HG03457 (cell line): ENCODE data around the gene NAB2.

Source experiments
- ATAC-seq: cut with Tn5 transposase; IDR thresholded peaks from one replicate; pipeline ENCODE4 v1.9.1; 2021; ENCODE audit warnings: moderate number of reproducible peaks; ENCODE audit not compliant: unreplicated experiment

NAB2 gene

DNA sequence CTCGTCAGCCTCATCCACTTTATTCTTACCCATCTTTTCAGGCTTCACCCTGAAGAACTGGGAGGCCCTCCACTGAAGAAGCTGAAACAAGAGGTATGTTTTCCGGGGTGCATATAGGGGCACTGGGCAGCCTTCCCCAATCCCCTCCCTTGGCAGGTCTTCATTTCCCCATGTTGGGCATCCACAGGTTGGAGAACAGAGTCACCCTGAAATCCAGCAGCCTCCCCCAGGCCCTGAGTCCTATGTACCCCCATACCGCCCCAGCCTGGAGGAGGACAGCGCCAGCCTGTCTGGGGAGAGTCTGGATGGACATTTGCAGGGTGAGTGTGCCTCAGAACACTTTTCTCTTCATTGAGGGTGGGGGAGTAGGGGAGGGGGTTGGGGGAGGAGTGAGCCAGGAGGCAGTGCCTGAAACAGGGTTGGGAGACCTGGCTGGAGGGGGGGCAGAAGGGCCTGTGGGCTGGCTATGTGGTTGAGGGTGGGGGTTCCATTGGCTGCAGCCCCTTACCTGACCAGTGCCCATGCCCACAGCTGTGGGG is 4.0 kb downstream of the NAB2 start:
- no peak for ATAC-seq

DNA sequence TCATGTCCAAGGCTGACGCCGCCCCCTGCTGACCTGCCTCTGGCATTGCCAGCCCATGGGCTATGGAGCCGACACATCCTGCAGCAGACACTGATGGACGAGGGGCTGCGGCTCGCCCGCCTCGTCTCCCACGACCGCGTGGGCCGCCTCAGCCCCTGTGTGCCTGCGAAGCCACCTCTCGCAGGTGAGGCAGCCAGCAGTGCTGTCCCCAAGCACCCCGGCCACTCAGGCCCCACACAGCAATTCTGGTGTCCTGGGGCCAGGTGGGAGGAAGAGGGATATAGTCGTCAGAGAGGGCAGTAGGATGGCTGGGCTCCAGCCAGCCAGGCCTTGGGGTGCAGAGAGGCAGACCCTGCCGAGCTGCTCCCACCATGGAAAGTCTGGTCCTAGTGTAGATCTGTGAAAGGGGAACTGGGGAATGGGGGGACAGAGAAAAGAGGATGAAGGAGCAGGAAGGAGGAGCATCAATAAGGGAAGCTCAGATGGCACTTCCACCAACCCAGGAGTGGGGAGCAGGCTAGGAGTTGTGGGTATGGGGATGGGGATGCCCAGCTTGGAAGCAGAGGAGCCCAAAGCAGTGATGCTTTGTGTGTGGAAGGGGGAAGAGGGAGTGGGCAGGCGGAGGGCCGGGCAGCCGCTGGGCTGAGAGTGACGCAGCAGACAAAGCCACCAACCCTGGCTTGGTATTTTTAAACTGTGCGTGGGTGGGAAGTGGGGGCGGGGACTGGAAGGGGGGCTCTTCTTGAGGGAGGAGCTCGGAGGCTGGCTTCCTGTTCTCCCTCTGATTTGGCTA is 4.7 kb downstream of the NAB2 start:
- ATAC-seq = no peak

DNA sequence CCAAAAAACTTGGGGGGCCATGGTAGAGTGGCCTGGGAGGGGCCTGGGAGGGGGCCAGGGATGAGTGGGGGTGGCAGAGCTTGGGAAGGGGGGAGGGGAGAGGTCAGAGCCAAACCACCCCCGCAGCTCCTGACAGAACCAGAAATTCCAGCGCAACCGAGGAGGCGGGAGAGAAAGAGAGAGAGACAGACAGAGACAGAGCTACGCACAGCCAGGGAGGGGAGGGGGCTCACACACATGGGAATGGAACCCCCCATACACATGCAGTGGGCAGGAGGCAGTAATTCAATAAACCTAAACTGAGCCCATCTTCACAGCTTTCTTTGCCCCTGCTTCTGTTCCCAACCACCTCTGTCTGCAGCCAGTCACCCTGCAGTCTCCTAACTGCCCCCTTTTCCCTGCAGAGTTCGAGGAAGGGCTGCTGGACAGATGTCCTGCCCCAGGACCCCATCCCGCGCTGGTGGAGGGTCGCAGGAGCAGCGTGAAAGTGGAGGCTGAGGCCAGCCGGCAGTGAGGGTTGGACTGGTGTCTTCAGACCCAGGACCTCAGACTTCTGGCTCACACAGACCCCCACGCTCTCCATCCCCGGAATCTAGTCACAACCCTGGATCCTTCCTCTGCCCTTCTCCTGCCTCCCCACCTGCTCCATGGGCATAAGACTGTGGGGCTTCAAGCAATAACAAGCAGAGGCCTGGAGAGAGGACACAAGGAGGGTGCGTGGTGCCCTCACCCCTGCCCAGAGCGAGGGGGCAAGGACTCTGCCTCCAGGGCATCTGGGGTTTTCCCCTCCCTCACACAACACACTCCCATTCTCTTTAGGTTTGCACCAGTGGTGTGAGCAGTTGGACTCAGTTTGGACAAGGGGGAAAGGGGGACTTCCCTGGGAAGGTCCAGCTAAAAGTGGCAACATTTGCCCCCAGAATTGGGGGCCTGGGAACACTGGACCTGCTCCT is 5.6 kb downstream of the NAB2 start:
- ATAC-seq = no peak

DNA sequence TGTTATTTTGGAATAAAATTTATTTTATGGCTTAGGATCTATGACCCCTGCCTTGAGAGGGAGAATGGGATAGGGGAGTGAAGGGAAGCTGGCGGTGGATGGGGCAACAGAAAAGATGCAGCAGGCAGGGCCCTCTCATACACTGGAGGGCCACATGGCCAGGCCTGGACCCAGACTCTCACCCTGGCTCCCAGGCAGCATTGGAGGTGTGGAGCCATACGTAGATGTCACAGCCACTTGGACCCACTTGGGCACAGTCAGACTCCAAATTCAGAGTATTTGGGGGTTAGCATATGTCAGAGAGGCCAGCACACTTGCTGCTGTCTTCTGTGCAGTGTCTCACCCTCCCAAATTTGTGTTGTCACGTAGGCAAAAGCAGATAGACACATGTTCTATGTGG is 6.5 kb downstream of the NAB2 start:
- ATAC-seq = no peak

DNA sequence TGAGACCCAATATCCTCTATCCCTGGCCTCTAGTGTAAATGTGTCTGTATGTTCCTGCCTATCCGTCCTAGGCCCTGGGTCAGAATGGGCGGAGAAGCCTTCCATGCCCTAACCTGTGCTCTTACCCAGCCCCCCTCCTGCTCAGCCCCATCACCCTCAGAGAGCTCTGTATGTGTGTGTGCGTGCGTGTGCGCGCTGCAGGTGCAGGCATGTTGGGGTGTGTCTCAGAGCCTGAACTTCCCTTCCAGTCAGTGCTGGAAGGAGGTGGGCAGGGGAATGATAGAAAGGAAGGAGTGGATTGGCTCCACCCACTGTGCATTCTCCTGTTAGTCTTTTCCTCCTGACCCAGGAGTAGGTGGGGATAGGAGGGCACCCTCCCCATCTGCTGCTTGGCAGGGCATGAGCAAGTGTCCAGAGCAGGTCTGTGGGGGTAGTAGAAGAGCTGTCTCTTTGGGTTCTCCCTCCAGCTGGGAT is 7.2 kb downstream of the NAB2 start:
- ATAC-seq = no peak

DNA sequence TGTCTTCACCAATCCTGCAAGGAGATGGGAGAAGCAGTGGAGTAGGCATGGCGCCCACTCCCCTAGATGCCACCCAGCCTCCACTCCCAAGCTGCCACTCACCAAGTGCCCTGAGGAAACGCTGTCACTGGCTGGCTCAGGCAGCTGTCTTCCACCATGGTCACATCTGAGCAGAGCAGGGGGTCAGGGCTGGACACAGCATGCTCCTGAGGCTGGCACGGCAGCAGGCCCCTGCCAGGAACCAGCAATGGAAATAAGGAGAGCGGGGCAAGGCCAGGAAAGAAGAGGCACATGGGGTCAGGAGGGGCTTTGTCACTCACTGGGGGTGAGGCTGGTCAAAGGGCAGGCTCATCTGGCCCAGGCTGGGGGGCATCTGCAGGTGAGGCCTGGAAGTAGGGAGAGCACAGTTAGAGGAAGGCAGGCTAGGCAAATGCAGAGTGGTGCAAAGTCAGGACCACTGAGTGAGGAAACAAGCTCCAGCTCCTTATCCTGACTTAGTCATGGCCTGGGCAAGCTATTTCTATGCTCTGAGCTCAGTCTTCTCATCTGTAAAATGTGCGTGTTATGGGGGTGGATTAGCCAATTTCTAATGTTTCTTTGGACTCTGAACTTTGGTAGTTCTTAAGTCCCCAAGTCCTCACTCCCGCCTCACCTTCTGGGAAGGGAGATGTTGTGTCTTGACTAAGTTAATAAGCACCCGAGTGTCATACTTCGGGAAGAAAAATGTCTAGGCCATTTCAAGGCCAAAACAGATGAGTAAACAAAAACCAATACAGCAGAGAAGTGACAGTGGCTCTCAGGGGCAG is 8.0 kb downstream of the NAB2 start:
- ATAC-seq = no peak

DNA sequence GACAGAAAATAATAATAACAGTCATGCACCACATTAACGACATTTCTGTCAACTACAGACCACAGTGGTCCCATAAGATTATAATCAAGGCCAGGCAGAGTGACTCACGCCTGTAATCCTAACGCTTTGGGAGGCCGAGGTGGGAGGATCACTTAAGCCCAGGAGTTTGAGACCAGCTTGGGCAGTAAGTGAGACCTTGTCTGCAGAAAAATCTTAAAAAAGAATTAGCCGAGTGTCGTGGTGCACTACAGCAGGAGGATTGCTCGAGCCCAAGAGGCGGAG is 8.6 kb downstream of the NAB2 start:
- no peak for ATAC-seq

DNA sequence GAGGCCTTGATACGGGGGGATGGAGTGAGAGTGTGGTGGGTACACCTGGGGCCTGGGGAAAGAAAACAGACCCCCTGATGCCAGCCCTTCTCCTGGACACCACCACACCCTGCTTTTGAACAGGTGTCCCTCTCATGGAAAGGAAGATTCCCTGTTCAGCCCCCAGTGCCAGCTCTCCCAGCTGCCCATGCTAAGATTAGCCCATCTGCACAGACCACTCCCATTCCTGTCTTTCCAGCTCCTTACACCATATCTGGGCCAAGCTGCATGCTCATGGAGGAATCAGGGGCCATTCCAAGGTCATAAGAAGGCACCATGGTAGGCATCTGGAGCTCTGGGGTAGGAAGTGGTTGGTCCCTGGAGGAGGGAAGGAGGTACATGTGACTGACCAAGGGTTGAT is 9.6 kb downstream of the NAB2 start:
- no peak for ATAC-seq

DNA sequence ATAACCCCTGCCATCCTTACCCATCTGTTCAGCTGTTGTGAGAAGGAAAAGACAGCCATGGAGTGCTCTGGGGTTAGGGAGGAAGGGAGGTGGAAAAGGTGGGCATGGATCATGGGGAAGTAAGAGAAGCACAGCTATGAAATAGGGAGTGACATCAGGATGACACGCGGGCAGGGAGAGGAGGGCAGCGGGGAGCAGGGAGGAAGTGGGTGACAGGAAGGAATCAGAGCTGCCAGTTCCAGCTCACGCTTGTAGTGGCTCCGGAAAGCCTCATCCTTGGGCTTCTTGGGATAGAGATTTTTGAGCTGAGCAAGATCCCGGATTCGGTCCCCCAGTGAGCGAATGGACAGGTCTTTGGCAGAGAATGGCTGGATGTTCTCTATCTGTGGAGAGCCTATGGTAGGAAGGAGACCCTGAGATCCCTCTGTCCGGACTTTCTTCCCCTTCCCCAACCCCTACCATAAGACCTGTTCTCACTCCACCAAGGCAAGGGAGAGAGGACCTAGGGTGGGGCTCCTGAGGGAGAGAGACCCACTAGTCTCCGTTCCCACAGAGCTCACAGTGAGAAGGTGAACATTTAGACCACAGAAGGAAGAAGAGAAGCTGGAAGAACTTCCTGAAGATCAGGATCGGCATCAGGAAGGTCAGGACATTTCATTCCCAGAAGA is 10.3 kb downstream of the NAB2 start:
- no peak for ATAC-seq

DNA sequence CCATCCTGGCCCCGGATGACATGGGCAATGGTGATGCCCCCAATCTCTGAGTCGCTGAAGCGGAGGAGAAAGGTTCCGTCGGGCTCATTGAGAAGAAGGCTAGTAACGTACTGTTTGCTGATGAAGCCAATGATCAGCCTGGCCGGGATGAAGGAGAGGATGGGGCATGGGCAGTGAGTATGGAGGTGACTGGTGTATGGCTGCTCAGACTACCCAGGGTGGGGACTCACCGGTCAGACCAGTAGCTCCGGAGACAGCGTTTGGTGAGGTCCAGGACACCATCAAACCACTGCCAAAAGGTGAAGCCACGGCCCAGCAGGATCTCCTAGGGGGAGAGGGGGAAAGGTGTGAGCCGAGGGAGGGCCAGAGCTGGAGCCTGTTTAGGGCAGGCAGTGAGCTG is 10.9 kb downstream of the NAB2 start:
- no peak for ATAC-seq

DNA sequence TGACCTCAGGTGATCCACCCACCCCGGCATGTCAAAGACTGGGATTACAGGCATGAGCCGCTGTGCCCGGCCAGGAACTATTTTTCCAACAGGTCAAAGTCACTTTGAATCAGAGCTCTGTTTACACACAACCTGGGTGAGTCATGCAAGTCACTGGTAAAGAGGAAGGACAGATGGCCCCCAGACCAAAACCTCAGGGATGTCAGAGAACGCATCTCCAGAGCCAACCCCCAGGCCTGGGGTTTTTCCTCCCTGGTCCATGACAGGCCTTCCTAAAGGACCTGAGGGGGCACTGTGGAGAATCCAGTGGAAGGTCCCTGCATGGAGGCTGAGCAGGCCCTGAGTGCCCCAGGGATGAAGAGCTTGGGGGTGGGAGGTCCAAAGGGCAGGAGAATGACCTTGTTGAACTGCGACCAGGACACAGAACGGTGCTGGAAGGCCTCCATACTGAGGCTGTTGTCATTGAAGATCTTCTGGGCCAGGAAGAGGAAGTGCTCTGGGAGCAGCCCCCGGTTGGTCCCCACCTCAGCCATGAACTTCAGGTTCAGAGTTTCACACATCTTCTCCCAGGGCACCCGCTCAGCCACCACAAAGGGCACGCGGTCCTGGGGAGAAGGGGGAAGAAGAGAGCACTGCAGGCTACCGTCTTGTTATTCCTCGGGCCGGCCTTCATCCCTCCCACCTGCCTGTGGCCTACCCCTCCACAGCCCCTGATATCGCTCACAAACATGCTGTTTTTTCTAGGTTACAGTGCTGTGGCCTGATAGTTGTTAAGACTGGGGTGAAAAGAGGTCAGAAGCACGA is 13.2 kb downstream of the NAB2 start:
- no peak for ATAC-seq

DNA sequence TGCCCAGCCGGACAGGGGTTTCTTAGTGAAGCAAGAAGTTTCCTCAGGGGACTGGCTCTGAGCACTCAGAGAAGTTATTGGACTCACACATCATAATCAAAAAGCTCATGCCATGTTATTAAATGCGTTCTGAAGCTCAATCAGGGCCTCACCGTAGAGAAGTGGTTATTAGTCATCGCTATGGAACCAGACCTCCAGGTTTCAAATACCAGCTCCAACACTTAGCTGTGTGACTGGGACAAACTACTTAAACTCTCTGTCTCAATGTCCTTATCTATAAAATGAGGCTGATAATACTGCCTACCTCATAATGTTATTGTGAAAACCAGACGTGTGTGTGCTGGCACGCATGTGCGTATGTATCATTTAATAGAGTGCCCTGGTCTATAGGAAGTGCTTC is 14.9 kb downstream of the NAB2 start:
- no peak for ATAC-seq

DNA sequence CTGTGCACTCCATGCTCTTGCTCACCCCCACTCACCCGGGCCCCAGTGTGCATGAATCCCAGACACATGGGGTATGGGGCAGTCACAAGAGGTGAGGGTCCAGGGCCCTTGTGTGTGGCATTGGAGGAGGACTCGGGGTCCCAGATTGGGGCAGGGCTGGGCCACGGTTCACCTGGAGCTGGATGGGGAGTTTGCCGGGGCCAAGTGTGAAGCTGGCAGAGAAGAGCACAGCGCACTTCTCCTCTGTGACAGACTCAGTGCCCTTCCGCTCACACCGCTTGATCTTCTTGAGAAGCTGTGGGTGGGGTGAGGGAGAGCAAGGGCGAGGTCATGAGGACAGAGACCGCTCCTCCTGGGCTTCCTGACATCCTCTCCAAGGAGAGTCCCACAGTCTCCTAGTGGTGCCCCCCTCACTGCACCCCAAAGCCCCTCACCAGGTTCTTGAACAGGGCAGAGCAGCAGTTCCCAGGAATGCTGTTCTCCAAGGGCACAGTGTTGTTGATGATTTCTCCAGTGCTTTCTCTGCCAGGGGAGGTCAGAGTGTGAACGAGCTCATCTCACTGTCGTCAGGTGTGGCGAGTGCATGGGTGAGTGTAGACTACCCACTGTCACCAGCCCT is 15.5 kb downstream of the NAB2 start:
- ATAC-seq = no peak

DNA sequence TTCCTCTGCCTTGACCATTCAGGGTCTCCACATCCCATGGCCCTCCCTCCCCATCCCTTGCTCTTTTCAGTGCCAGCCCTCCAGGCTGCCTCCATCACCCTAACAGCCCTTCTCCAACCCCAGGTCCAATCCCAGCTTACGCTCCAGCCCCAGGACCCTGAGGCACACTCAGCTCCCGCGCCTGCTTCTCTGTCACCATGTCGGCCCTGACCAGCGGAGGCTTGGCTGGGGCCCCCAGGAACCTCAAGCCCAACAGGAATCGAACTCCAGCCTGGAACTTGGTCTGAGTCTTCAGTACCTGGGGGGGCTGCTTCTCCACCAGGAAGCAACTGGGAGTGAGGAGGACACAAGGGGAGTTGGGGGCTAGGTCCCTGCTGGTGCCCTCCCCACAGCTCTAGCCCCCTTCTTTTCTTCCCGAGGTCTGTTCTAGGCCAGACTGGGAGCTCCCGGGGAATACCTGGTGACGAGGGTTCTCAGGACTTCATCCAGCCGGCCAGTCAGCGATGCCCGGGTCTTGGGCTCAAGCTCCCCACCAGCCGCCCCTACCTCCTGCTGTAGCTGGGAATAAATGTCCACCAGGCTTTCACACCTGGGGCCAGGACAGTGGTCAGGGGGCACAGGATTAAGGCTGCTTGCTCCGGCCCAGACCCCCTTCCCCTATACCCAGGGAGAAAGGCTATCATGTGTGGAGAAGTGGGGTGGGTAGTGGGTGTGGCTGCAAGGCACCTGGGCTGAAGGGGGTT is 16.3 kb downstream of the NAB2 start:
- no peak for ATAC-seq

DNA sequence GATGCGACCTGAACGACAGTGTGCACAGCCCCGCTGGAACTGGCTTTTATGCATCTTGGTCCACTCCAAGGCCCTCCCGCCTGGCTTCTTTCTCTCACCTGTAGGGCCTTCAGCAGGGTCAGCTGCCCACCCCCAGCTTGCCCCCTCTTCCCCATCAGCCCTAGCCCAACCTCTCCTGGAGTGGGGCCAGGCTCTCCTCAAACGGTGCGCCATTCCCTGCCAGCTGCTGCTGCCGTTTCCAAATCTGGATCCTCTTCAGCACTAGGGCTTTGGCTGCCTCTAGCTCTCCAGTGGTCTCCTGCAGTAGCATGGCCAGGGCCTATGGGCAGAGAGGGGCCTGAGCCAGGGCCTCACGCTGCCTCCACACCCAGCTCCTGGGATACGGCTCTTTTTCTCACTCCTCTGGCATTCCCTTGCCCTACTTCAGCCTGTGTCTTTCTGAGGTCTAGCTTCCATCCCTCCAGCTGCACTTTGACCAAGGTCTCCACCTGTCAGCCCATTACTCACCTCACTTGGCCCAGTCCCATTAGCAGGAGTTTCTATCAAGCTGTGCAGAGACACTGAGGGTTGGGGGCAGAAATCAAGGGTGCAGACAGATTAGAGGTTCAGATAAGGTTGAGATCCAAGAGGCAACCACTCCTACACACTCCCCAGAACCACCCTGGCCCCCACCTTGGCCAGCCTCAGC is 17.3 kb downstream of the NAB2 start:
- no peak for ATAC-seq

DNA sequence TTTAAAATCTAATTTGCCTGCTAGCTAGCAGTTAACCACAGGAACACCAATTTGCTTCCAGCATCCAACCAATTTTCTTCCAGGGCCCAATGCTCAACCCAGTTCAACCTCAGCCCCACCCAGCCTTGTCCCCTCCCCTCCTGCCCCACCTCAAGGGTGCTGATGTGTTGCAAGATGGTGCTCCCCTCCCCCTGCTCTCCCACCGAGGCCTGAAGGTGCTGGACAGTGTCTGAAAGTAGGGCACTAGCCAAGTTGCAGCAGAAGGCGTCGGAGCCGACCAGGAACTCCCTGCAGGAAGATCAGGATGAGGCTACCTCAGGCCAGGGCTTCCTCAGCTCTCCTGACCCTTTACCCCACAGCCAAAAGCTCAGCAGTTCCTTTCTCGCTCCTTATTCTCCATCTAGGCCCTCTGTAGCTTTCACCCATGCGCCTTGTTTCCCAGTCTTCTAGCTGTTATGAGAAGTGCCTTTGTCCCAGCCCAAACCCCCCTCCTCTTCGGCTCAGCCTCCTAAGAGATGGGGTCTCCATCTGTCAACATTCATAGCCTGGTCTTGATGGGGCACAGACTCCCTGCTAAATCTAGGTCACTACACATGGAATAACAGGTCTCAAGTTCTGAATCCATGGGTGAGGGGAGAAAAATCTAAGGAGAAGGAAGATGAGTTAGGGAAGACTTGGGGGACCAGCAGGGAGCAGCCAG is 18.7 kb downstream of the NAB2 start:
- no peak for ATAC-seq
